Glutamatergic neuron (in vitro differentiated cells): ENCODE results near the gene FMN1. TPM values are rescaled to one million over a fixed set of nuclear protein-coding genes. Genes with fewer than 3 reads are reported as not detected.

Source experiments
- DNase-seq: peaks from one replicate; pipeline ENCODE4 v3.0.0; 2022
- H3K27ac Mint-ChIP-seq: one replicate; pipeline ENCODE4 v1.8.0; 2020; ENCODE audit warnings: mild to moderate bottlenecking, mixed read lengths, inconsistent platforms; ENCODE audit not compliant: unreplicated experiment
- H3K27me3 Mint-ChIP-seq: one replicate; pipeline ENCODE4 v1.8.0; 2020; ENCODE audit warnings: mild to moderate bottlenecking, moderate library complexity, mixed read lengths, inconsistent platforms; ENCODE audit not compliant: unreplicated experiment
- H3K36me3 Mint-ChIP-seq: one replicate; pipeline ENCODE4 v1.8.0; 2020; ENCODE audit warnings: mild to moderate bottlenecking, mixed read lengths, inconsistent platforms; ENCODE audit not compliant: unreplicated experiment
- H3K4me1 Mint-ChIP-seq: one replicate; pipeline ENCODE4 v1.8.0; 2020; ENCODE audit warnings: mild to moderate bottlenecking, low read depth, mixed read lengths, inconsistent platforms; ENCODE audit not compliant: unreplicated experiment
- H3K4me3 Mint-ChIP-seq: one replicate; pipeline ENCODE4 v1.8.0; 2020; ENCODE audit warnings: mild to moderate bottlenecking, mixed read lengths, inconsistent platforms; ENCODE audit not compliant: unreplicated experiment
- H3K9me3 Mint-ChIP-seq: one replicate; pipeline ENCODE4 v1.8.0; 2020; ENCODE audit warnings: mild to moderate bottlenecking, moderate library complexity, mixed read lengths, inconsistent platforms; ENCODE audit not compliant: unreplicated experiment
- CTCF ChIP-seq: fragments of 200-600 bp; sonication (generic); IDR thresholded peaks from one replicate; pipeline ENCODE4 v1.5.0; 2021; ENCODE audit not compliant: partially characterized antibody, unreplicated experiment
- total RNA-seq: library from RNA; stranded (reverse); fragmentation: NEBNext Ultra II Directional; extraction: Animal tissue kit (Norgen Biotek cat#: 25700); gene quantifications from one replicate; pipeline ENCODE4 v1.2.1, GENCODE V29; 2021; ENCODE audit not compliant: unreplicated experiment

Gene FMN1
- total RNA-seq, 1 donor from 2014 or later: 1.1 TPM

- TF ChIP-seq CTCF: no peak
- peaks cover under 1% of the 10 kb centered on the region for H3K9me3 Mint-ChIP-seq
- no peak for DNase-seq
- no peak overlapping the region for H3K4me3 Mint-ChIP-seq
- no peaks in the 10 kb centered on the region for H3K4me1 Mint-ChIP-seq
- H3K27ac Mint-ChIP-seq: no peak overlapping the region
- no peaks in the 10 kb centered on the region for H3K36me3 Mint-ChIP-seq
- H3K27me3 Mint-ChIP-seq: no peaks in the 10 kb centered on the region
Observed at GRCh38 chr15:32796856-32797255, 397.7 kb downstream of the FMN1 start.

- Mint-ChIP-seq H3K9me3 (peaks cover 4% of the 10 kb centered on the region), H3K4me1 (no peaks in the 10 kb centered on the region), H3K27me3 (no peaks in the 10 kb centered on the region), H3K36me3 (no peaks in the 10 kb centered on the region), H3K27ac (no peak overlapping the region), H3K4me3 (no peak overlapping the region)
- no peak for TF ChIP-seq CTCF
- DNase-seq: no peak
Observed at GRCh38 chr15:32794973-32795372, 399.5 kb downstream of the FMN1 start.

- Mint-ChIP-seq H3K27ac (no peak overlapping the region), H3K36me3 (no peaks in the 10 kb centered on the region), H3K4me1 (no peaks in the 10 kb centered on the region), H3K27me3 (no peaks in the 10 kb centered on the region), H3K4me3 (no peak overlapping the region), H3K9me3 (peaks cover 4% of the 10 kb centered on the region)
- TF ChIP-seq CTCF: no peak
- DNase-seq: no peak
Observed at GRCh38 chr15:32792436-32792835, 402.1 kb downstream of the FMN1 start.

- H3K9me3 Mint-ChIP-seq: peaks cover 4% of the 10 kb centered on the region
- no peaks in the 10 kb centered on the region for H3K36me3 Mint-ChIP-seq
- H3K27me3 Mint-ChIP-seq: no peaks in the 10 kb centered on the region
- no peak for TF ChIP-seq CTCF
- H3K4me1 Mint-ChIP-seq: no peaks in the 10 kb centered on the region
- H3K4me3 Mint-ChIP-seq: no peak overlapping the region
- no peak for DNase-seq
- no peak overlapping the region for H3K27ac Mint-ChIP-seq
Observed at GRCh38 chr15:32790352-32790999, 404.0 kb downstream of the FMN1 start.

- TF ChIP-seq CTCF: no peak
- Mint-ChIP-seq H3K4me1 (no peaks in the 10 kb centered on the region), H3K27me3 (no peaks in the 10 kb centered on the region), H3K4me3 (no peak overlapping the region), H3K9me3 (peaks cover 4% of the 10 kb centered on the region), H3K36me3 (no peaks in the 10 kb centered on the region), H3K27ac (no peak overlapping the region)
- no peak for DNase-seq
Observed at GRCh38 chr15:32787949-32788348, 406.6 kb downstream of the FMN1 start.
